ENCODE data around the gene CNNM3. TPM values are rescaled to one million over a fixed set of nuclear protein-coding genes. Genes with fewer than 3 reads are reported as not detected.

Gene CNNM3
- total RNA-seq, 1 donor from 2014 or later, result 28.3 TPM

DNA sequence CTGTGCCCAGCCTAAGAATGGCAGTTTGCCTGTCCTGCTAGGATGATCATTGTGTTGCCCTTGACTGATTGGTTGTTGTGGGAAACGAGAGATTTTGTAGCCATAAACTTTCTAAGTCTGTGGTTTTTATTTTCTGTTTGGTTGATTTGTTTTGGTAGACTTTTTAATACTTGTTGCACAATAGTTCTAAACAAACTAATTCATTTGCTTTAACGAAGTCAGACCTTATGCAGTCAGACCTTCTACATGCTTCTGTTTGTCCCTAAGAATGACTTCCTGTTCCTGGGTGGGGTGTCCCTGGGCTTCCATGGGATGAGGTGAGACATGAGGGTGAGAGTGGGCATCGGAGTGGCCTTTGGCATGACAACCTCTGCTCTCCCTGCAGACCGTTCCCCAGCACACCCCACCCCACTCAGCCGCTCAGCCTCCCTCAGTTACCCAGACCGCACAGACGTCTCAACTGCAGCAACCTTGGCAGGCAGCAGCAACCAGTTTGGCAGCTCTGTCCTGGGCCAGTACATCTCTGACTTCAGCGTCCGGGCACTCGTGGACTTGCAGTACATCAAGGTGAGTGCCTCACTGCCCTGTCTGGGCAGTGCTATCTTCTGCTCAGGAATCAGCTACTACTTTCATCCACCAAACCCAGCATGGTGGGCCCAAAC, 7.8 kb upstream of the CNNM3 start:
- no peaks in the 10 kb centered on the region for H3K9me3 Mint-ChIP-seq
- no peak for DNase-seq (ENCODE audit: extremely low spot score, unreplicated experiment)
- no peak overlapping the region for H3K27ac Mint-ChIP-seq
- no peaks in the 10 kb centered on the region for H3K4me1 Mint-ChIP-seq (ENCODE audit: unreplicated experiment)
- H3K27me3 Mint-ChIP-seq, result no peaks in the 10 kb centered on the region
- TF ChIP-seq, protein P1, sequence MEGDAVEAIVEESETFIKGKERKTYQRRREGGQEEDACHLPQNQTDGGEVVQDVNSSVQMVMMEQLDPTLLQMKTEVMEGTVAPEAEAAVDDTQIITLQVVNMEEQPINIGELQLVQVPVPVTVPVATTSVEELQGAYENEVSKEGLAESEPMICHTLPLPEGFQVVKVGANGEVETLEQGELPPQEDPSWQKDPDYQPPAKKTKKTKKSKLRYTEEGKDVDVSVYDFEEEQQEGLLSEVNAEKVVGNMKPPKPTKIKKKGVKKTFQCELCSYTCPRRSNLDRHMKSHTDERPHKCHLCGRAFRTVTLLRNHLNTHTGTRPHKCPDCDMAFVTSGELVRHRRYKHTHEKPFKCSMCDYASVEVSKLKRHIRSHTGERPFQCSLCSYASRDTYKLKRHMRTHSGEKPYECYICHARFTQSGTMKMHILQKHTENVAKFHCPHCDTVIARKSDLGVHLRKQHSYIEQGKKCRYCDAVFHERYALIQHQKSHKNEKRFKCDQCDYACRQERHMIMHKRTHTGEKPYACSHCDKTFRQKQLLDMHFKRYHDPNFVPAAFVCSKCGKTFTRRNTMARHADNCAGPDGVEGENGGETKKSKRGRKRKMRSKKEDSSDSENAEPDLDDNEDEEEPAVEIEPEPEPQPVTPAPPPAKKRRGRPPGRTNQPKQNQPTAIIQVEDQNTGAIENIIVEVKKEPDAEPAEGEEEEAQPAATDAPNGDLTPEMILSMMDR (conservative IDR thresholded peaks at IDR 0.05), result no peak
- H3K4me3 Mint-ChIP-seq, result no peak overlapping the region
- peaks cover 14% of the 10 kb centered on the region for H3K36me3 Mint-ChIP-seq

DNA sequence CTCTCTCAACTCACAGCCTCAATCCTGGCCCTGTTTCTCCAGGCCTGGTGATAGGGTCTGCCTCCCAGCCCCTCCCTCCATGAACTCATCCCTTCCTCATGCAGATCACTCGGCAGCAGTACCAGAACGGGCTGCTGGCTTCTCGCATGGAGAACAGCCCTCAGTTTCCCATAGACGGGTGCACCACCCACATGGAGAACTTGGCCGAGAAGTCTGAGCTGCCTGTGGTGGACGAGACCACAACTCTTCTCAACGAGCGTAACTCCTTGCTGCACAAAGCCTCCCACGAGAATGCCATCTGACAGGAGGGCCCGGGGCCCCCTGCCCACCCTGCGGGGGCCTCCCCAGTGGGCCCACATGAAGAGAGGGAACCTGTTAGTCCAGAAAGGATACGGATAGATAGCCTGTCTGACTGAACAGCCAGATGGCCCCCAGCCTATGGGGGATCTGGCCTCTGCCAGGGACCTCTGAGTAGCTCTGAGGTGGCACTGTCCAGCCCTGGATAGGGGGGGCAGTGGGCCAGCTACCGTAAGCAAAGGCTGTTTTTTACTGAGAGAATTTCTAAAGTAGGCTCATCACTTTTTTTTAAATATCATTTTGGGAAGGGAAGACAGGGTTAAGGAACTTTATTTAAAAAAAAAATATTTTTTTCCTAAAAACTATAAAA, 6.7 kb upstream of the CNNM3 start:
- no peaks in the 10 kb centered on the region for H3K9me3 Mint-ChIP-seq
- H3K4me3 Mint-ChIP-seq, result no peak overlapping the region
- H3K27ac Mint-ChIP-seq, result no peak overlapping the region
- H3K27me3 Mint-ChIP-seq, result no peaks in the 10 kb centered on the region
- TF ChIP-seq, protein P1 (conservative IDR thresholded peaks at IDR 0.05), result no peak
- H3K36me3 Mint-ChIP-seq, result peaks cover 14% of the 10 kb centered on the region
- DNase-seq (ENCODE audit: extremely low spot score, unreplicated experiment), result no peak
- no peaks in the 10 kb centered on the region for H3K4me1 Mint-ChIP-seq (ENCODE audit: unreplicated experiment)

DNA sequence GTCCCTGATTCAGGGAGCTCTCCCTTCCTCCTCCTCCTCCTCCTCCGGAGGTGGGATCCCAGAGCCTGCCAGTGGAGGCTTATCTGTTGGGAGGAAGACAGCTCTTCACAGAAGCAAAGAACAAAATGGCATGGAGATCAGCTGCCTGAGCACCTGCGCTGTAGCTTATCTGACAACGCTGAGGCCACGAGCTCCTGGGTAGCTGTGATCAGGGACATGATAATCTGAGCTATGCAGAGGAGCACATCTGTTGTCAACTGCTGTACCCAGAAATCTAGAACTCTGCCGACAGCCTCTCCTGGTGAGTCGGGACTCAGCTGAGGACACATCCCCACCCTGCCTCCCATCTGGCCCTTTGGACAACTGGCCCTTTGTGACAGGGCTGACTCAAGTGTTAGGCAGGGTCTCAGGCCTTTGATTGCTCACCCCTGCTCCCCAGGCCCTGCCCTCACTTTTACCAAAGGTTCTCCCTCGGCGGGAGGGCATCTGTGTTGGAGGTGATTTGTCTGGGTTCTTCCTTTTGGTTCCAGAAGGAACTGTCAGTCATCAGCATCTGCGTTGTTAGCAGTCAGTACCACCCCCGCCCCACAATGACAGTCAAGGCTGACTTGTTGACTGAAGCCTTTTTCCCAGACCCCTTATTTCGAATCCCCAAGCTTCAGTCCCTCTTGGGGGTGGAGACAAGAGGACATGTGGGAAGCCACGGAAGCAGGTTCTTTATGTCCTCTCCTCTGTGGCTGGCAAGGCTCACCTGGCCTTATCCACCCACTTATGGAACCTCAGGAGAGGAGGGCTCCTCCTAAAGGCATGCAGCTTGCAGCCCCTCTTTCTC, 5.9 kb upstream of the CNNM3 start:
- TF ChIP-seq, protein P1 (conservative IDR thresholded peaks at IDR 0.05), result no peak
- peaks cover 3% of the 10 kb centered on the region for H3K4me1 Mint-ChIP-seq (ENCODE audit: unreplicated experiment)
- H3K36me3 Mint-ChIP-seq, result peaks cover 14% of the 10 kb centered on the region
- no peak for DNase-seq (ENCODE audit: extremely low spot score, unreplicated experiment)
- no peak overlapping the region for H3K4me3 Mint-ChIP-seq
- H3K27ac Mint-ChIP-seq, result no peak overlapping the region
- H3K27me3 Mint-ChIP-seq, result no peaks in the 10 kb centered on the region
- no peaks in the 10 kb centered on the region for H3K9me3 Mint-ChIP-seq

DNA sequence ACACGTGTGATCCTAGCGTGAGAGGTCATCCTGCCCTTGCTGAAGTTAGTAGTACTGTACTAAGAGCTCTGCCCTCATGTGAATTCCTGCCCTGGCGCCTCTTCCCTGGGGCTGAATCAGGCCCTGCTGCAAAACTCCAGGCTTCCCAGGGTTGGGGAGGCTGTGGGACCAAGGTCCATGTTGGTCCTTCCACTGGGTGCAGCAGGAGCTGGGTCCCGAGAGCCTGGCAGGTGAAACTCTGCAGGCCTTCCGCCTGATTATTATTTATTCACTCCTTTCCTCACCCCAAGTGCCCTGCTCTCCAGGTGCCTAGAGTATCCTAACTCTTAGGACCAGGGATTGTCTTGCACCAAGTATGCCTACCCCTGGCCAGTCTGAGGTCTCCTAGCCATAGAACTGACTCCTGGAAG, 5.3 kb upstream of the CNNM3 start:
- DNase-seq (ENCODE audit: extremely low spot score, unreplicated experiment), result no peak
- TF ChIP-seq, protein P1 (conservative IDR thresholded peaks at IDR 0.05), result no peak
- peaks cover 14% of the 10 kb centered on the region for H3K36me3 Mint-ChIP-seq

DNA sequence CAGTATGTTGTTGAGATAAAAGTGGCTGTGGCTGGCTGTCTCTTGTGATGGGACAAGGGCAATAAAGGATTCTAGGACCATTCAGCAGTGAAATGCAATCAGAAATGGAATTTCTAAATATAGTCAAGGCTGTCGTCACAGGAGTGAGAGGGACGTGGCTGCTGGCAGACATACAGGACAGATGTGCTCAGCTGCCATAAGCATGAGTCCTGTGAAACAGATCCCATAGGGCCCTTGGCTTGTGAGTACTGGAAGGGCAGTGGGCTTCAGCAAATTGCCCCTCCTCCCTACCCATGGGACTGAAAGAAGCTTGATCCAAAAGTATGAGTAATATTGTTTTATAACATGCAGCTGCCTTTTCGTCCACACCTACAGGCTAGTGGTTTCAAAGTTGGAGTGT, 4.2 kb upstream of the CNNM3 start:
- Mint-ChIP-seq H3K4me1 (ENCODE audit: unreplicated experiment) (peaks cover 8% of the 10 kb centered on the region), H3K4me3 (no peak overlapping the region), H3K36me3 (peaks cover 10% of the 10 kb centered on the region), H3K27ac (no peak overlapping the region), H3K27me3 (no peaks in the 10 kb centered on the region), H3K9me3 (no peaks in the 10 kb centered on the region)
- no peak for DNase-seq (ENCODE audit: extremely low spot score, unreplicated experiment)
- TF ChIP-seq, protein P1 (conservative IDR thresholded peaks at IDR 0.05), result no peak

More for the DNA sequence above, 5.3 kb upstream of the CNNM3 start:
- no peaks in the 10 kb centered on the region for H3K27me3 Mint-ChIP-seq
- no peak overlapping the region for H3K27ac Mint-ChIP-seq
- H3K4me1 Mint-ChIP-seq (ENCODE audit: unreplicated experiment), result peaks cover 8% of the 10 kb centered on the region
- H3K4me3 Mint-ChIP-seq, result no peak overlapping the region
- H3K9me3 Mint-ChIP-seq, result no peaks in the 10 kb centered on the region

Measured in type B pancreatic cell (in vitro differentiated cells).